HCT116 (cell line): Measurements from ENCODE around the gene CDH22. TPM values are rescaled to one million over a fixed set of nuclear protein-coding genes. Genes with fewer than 3 reads are reported as not detected.

Source experiments
- ATAC-seq: fragments of 200-7000 bp; cut with Tn5 transposase; 2 replicates; pipeline ENCODE4 v1.9.1; 2020; ENCODE audit warnings: mild to moderate bottlenecking, moderate library complexity
- BruUV-seq: library from RNA; stranded (reverse); fragments of 400-500 nt; replicated peaks from 2 replicates; lab custom pipeline; 2021; lab: Mats Ljungman, UMichigan
- CTCF ChIA-PET: fragments of 300-600 bp; sonication (Branson Sonifier 250); formaldehyde crosslinking; loops from one replicate; lab custom pipeline; 2021; ENCODE audit warnings: antibody characterized with exemption; lab: Charles Lee
- POLR2A ChIA-PET: fragments of 300-600, 350-600 bp; sonication (Branson Sonifier 250); formaldehyde crosslinking; loops from one replicate; lab custom pipeline; 2021; ENCODE audit warnings: antibody characterized with exemption; lab: Charles Lee
- RAD21 ChIA-PET, 2 experiments: fragments of 300-600 bp; sonication (Branson Sonifier 250); formaldehyde crosslinking; loops; one replicate each; lab custom pipeline; 2023; ENCODE audit warnings: low total read pairs in 2 of 2; ENCODE audit not compliant: uncharacterized antibody in 2 of 2, unreplicated experiment in 2 of 2, low non-redundant PET in 1 of 2; lab: Charles Lee
- DNase-seq: peaks from one replicate; pipeline ENCODE4 v3.0.0-alpha.2; 2010; ENCODE audit warnings: low read depth, low spot score
- H2AFZ ChIP-seq: fragments of 200-600 bp; shearing (Covaris generic), sonication (generic); 2 replicates; pipeline ENCODE4 v1.6.1; 2017; ENCODE audit warnings: low read depth, mixed run types, mixed read lengths, antibody characterized with exemption, low read length; ENCODE audit not compliant: poor library complexity, severe bottlenecking
- H3K27ac ChIP-seq: 2 replicates; pipeline ENCODE4 v1.5.1; 2012; ENCODE audit warnings: low read depth, low read length
- H3K27me3 ChIP-seq: fragments of 200-600 bp; sonication (generic); 2 replicates; pipeline ENCODE4 v1.6.1; 2016; ENCODE audit warnings: mixed run types, low read length, mixed read lengths; ENCODE audit not compliant: insufficient read depth
- H3K36me3 ChIP-seq, 2 experiments: fragments of 200-500 bp in 1 of 2; fragments of 200-600 bp in 1 of 2; sonication (Bioruptor generic) in 1 of 2; sonication (generic) in 1 of 2; 2 replicates each; pipeline versions ENCODE4 v1.5.1 to v1.6.1; 2014 to 2016; ENCODE audit warnings: low read length in 2 of 2, inconsistent platforms in 1 of 2, mixed read lengths in 1 of 2, mixed run types in 1 of 2; ENCODE audit not compliant: insufficient read depth in 2 of 2, control insufficient read depth in 1 of 2
- H3K4me1 ChIP-seq, 2 experiments: fragments of 200-600 bp in 1 of 2; sonication (generic) in 1 of 2; 2 replicates each; pipeline versions ENCODE4 v1.5.1 to v1.6.1; 2012 to 2017; ENCODE audit warnings: low read length in 2 of 2, inconsistent platforms in 1 of 2, mild to moderate bottlenecking in 1 of 2, mixed read lengths in 1 of 2, mixed run types in 1 of 2, moderate library complexity in 1 of 2; ENCODE audit not compliant: insufficient read depth in 2 of 2, control insufficient read depth in 1 of 2
- H3K4me2 ChIP-seq: fragments of 200-600 bp; sonication (generic); 2 replicates; pipeline ENCODE4 v1.6.1; 2017; ENCODE audit warnings: mixed run types, low read length, mixed read lengths
- H3K4me3 ChIP-seq, 2 experiments: fragments of 200-600 bp in 1 of 2; sonication (generic) in 1 of 2; replicated peaks in 1 of 2; 2 replicates each; pipeline ENCODE4 v1.5.1; 2011 to 2016; ENCODE audit warnings: low read length in 2 of 2, control low read depth in 1 of 2, low read depth in 1 of 2, mild to moderate bottlenecking in 1 of 2, mixed read lengths in 1 of 2, mixed run types in 1 of 2
- H3K79me2 ChIP-seq: fragments of 200-600 bp; sonication (generic); 2 replicates; pipeline ENCODE4 v1.6.1; 2017; ENCODE audit warnings: mild to moderate bottlenecking, mixed run types, low read length, moderate library complexity, mixed read lengths; ENCODE audit not compliant: insufficient read depth
- H3K9ac ChIP-seq: fragments of 200-600 bp; sonication (generic); 2 replicates; pipeline ENCODE4 v1.6.1; 2016; ENCODE audit warnings: low read length, mixed read lengths
- H3K9me2 ChIP-seq: fragments of 200-600 bp; sonication (generic), shearing (Covaris generic); 2 replicates; pipeline ENCODE4 v1.6.1; 2017; ENCODE audit warnings: mixed run types, mild to moderate bottlenecking, moderate library complexity; ENCODE audit not compliant: insufficient read depth
- H3K9me3 ChIP-seq, 2 experiments: fragments of 200-500 bp in 1 of 2; fragments of 200-600 bp in 1 of 2; sonication (Bioruptor generic) in 1 of 2; sonication (generic) in 1 of 2; 2 replicates each; pipeline ENCODE4 v1.6.1; 2014 to 2017; ENCODE audit warnings: low read length in 2 of 2, mixed read lengths in 2 of 2, inconsistent platforms in 1 of 2, low read depth in 1 of 2, mild to moderate bottlenecking in 1 of 2, mixed run types in 1 of 2, moderate library complexity in 1 of 2; ENCODE audit not compliant: control insufficient read depth in 1 of 2, insufficient read depth in 1 of 2
- H4K20me1 ChIP-seq: fragments of 200-600 bp; sonication (generic), shearing (Covaris generic); 2 replicates; pipeline ENCODE4 v1.6.1; 2017; ENCODE audit warnings: mixed run types, mild to moderate bottlenecking, moderate library complexity; ENCODE audit not compliant: insufficient read depth
- ATF3 ChIP-seq: IDR thresholded peaks from 2 replicates; pipeline ENCODE4 v1.6.1; 2012
- CBX3 ChIP-seq: IDR thresholded peaks from 2 replicates; pipeline ENCODE4 v1.6.1; 2012; ENCODE audit warnings: low read depth
- EGR1 ChIP-seq: IDR thresholded peaks from 2 replicates; pipeline ENCODE4 v1.6.1; 2012; ENCODE audit warnings: low read depth
- ELF1 ChIP-seq: IDR thresholded peaks from 2 replicates; pipeline ENCODE4 v1.6.1; 2012; ENCODE audit warnings: low read depth, borderline replicate concordance
- EZH2 ChIP-seq: fragments of 200-600 bp; sonication (generic); IDR thresholded peaks from 2 replicates; pipeline ENCODE4 v1.6.1; 2017; ENCODE audit warnings: antibody characterized with exemption, mixed run types
- FOSL1 ChIP-seq: IDR thresholded peaks from 2 replicates; pipeline ENCODE4 v1.6.1; 2012; ENCODE audit warnings: low read depth
- JUND ChIP-seq: IDR thresholded peaks from 2 replicates; pipeline ENCODE4 v1.6.1; 2012
- MAX ChIP-seq: IDR thresholded peaks from 2 replicates; pipeline ENCODE4 v1.6.1; 2012
- RAD21 ChIP-seq: IDR thresholded peaks from 2 replicates; pipeline ENCODE4 v1.6.1; 2012; ENCODE audit warnings: low read depth, mild to moderate bottlenecking
- SIN3A ChIP-seq: IDR thresholded peaks from 2 replicates; pipeline ENCODE4 v1.6.1; 2012; ENCODE audit warnings: low read depth
- SP1 ChIP-seq: IDR thresholded peaks from 2 replicates; pipeline ENCODE4 v1.6.1; 2012; ENCODE audit warnings: low read depth
- ZNF274 ChIP-seq: fragments of 200-500 bp; sonication (Bioruptor generic); IDR thresholded peaks from 2 replicates; pipeline ENCODE4 v1.6.1; 2014; ENCODE audit warnings: mild to moderate bottlenecking, low read depth, low read length, inconsistent platforms
- intact Hi-C: fragments of 100-400 bp; cut with micrococcal nuclease; formaldehyde crosslinking; loops from 2 replicates; pipeline ENCODE4 v1.10.0; 2022
- total RNA-seq: library from RNA; stranded (reverse); gene quantifications from one replicate; pipeline ENCODE4 v1.2.1, GENCODE V29; 2021; ENCODE audit not compliant: unreplicated experiment

The CDH22 gene
- total RNA-seq, 1 experiment from 2014 or later, result 1.8 TPM

DNA sequence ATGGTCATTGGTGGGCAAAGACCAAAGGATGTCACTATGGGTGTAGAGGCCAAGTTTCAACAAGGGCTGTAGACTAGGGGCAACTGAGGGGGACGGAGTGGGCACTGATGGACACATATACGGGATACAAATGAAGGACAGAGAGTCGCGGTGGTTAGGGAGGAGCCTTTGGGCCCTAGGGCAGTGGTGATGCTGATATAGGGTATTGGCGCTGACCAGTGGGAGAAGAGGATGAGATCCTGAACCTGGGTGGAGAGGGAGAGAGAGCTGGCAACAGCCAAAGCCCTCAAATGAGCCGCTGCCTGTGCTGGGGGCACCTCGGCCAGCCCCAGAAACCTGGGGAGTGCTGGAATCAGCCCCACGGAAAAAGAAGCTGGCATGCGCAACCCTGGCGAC lies 1.6 kb downstream of the CDH22 start:
- TF ChIP-seq EGR1 (no peak), SIN3A (no peak), CBX3 (no peak), ZNF274 (no peak), RAD21 (no peak), EZH2 (no peak), SP1 (no peak), ATF3 (no peak), ELF1 (no peak), MAX (no peak), JUND (no peak), FOSL1 (no peak)
- Histone ChIP-seq H3K4me1 (peaks cover 4 to 17% of the 10 kb centered on the region in 2 experiments; a peak in 3 of 4 replicates), H2AFZ (no peak overlapping the region), H4K20me1 (no peaks in the 10 kb centered on the region), H3K4me3 (peak overlapping the region in 1 of 2 experiments; percentile 57; a peak in 1 of 4 replicates), H3K9ac (no peak overlapping the region), H3K9me2 (no peaks in the 10 kb centered on the region), H3K27me3 (peaks cover 6% of the 10 kb centered on the region; the same call in 1 of the 2 replicates), H3K27ac (no peak overlapping the region), H3K9me3 (no peaks in the 10 kb centered on the region), H3K36me3 (no peaks in the 10 kb centered on the region), H3K79me2 (no peaks in the 10 kb centered on the region), H3K4me2 (peak overlapping the region; percentile 80)
- RAD21 ChIA-PET, result interaction anchor here (0.5 to 1.3 kb wide), 5 partner anchors 42 to 131 kb away, joined by 3 to 7 read pairs (median 5); no protein-coding TSS in a partner anchor
- POLR2A ChIA-PET, result no interaction called here
- ATAC-seq (peak; percentile 8), DNase-seq (no peak)
- intact Hi-C loops, result loop anchor here (5.0 kb wide), 1 partner anchor 174 kb away; no protein-coding TSS in a partner anchor
- CTCF ChIA-PET, result interaction anchor here (0.6 to 2.1 kb wide), 17 partner anchors 8 to 284 kb away, joined by 3 to 11 read pairs (median 4); no protein-coding TSS in a partner anchor
- BruUV-seq, result no TSS peak
